ENCODE results near the gene NFU1. TPM values are rescaled to one million over a fixed set of nuclear protein-coding genes. Genes with fewer than 3 reads are reported as not detected.
"Not testable (repeated sequence)": the region's sequence is repeated elsewhere in the genome, so short reads cannot be mapped to it uniquely, and the experiment has no call there.

Gene NFU1
- total RNA-seq, 1 donor, result 34.0 TPM

DNA sequence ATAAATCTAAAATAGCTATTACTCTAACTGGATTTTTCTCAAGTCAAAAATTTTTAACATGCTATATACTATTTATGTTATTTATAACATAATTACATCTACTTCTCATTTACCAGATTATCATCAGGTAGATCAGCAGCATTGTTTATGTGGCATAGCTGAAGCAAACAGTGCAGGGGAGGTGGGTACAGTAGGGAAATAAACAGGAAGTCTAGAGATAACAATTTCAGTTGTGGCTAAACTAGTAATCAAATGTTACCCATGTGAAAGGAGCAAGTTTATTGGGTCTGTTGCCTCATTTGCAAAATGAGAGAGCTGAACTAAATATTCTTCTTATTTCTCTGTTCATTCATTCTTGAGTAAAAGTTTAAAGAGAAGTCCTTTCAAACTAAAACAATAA, 77.9 kb downstream of the NFU1 start:
- H3K4me3 ChIP-seq (ENCODE audit: insufficient read depth, low read length), result no peak overlapping the region
- no peaks in the 10 kb centered on the region for H3K4me1 ChIP-seq (ENCODE audit: insufficient read depth, low read length)
- no peaks in the 10 kb centered on the region for H3K9me3 ChIP-seq (ENCODE audit: low read depth, low read length)
- peaks cover 17% of the 10 kb centered on the region for H3K79me2 ChIP-seq (ENCODE audit: insufficient read depth, low read length)
- no peak overlapping the region for H3K27ac ChIP-seq (ENCODE audit: low read depth, low read length)
- TF ChIP-seq, protein P1, sequence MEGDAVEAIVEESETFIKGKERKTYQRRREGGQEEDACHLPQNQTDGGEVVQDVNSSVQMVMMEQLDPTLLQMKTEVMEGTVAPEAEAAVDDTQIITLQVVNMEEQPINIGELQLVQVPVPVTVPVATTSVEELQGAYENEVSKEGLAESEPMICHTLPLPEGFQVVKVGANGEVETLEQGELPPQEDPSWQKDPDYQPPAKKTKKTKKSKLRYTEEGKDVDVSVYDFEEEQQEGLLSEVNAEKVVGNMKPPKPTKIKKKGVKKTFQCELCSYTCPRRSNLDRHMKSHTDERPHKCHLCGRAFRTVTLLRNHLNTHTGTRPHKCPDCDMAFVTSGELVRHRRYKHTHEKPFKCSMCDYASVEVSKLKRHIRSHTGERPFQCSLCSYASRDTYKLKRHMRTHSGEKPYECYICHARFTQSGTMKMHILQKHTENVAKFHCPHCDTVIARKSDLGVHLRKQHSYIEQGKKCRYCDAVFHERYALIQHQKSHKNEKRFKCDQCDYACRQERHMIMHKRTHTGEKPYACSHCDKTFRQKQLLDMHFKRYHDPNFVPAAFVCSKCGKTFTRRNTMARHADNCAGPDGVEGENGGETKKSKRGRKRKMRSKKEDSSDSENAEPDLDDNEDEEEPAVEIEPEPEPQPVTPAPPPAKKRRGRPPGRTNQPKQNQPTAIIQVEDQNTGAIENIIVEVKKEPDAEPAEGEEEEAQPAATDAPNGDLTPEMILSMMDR (IDR thresholded peaks at IDR 0.05; ENCODE audit: extremely low read depth, low read depth, low read length), result no peak
- H3K27me3 ChIP-seq (ENCODE audit: insufficient read depth, low read length), result no peaks in the 10 kb centered on the region
- peaks cover 96% of the 10 kb centered on the region for H3K36me3 ChIP-seq (ENCODE audit: insufficient read depth, low read length)
- no peak overlapping the region for H2AFZ ChIP-seq (ENCODE audit: low read length)
- peaks cover 10% of the 10 kb centered on the region for H4K20me1 ChIP-seq (ENCODE audit: insufficient read depth, low read length)
- H3K4me2 ChIP-seq (ENCODE audit: insufficient read depth, low read length), result no peak overlapping the region
- no peak for DNase-seq (ENCODE audit: insufficient read length, low spot score, missing footprints)

DNA sequence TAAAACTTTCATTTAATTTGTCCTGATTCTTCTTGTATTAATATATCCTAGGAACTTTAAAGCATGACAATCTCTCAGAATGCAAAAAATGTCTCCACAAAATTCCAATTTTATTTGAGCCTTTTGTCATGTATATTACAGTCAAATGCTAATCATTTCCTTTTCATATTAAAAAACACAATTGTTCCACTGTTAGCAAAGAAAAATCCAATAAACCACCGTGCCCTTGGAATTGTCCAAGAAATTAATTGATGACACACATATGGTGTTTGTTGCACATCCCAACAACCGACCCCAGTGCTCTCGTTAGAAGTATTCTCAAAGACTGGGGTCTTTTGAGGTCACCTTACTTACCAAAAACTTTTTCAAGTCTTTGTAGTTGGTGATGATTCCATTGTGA, 78.3 kb downstream of the NFU1 start:
- no peaks in the 10 kb centered on the region for H3K4me1 ChIP-seq (ENCODE audit: insufficient read depth, low read length)
- H3K27ac ChIP-seq (ENCODE audit: low read depth, low read length), result no peak overlapping the region
- no peak overlapping the region for H3K4me3 ChIP-seq (ENCODE audit: insufficient read depth, low read length)
- TF ChIP-seq, protein P1 (IDR thresholded peaks at IDR 0.05; ENCODE audit: extremely low read depth, low read depth, low read length), result no peak
- H3K9me3 ChIP-seq (ENCODE audit: low read depth, low read length), result no peaks in the 10 kb centered on the region
- no peak overlapping the region for H3K4me2 ChIP-seq (ENCODE audit: insufficient read depth, low read length)
- peaks cover 98% of the 10 kb centered on the region for H3K36me3 ChIP-seq (ENCODE audit: insufficient read depth, low read length)
- H3K79me2 ChIP-seq (ENCODE audit: insufficient read depth, low read length), result peaks cover 20% of the 10 kb centered on the region
- H2AFZ ChIP-seq (ENCODE audit: low read length), result no peak overlapping the region
- H4K20me1 ChIP-seq (ENCODE audit: insufficient read depth, low read length), result peaks cover 10% of the 10 kb centered on the region
- H3K27me3 ChIP-seq (ENCODE audit: insufficient read depth, low read length), result no peaks in the 10 kb centered on the region
- no peak for DNase-seq (ENCODE audit: insufficient read length, low spot score, missing footprints)

DNA sequence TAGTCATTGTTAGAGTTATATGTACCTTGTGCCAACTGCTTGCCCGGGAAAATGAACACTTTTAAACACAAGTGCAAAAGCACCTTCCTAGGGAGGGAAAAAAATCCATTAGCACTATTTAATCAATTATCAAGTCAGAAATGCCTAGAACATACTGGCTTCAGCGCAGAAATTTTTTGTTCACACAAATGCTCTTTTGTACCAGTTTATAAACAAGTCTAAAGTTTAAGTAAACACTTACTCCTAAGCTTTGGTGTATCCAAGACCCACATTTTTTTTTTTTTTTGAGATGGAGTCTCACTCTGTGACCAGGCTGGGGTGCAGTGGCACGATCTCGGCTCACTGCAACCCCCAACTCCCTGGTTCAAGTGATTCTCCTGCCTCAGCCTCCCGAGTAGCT, 80.8 kb downstream of the NFU1 start:
- H2AFZ ChIP-seq (ENCODE audit: low read length), result no peak overlapping the region
- no peak overlapping the region for H3K4me2 ChIP-seq (ENCODE audit: insufficient read depth, low read length)
- no peaks in the 10 kb centered on the region for H3K27me3 ChIP-seq (ENCODE audit: insufficient read depth, low read length)
- TF ChIP-seq, protein P1 (IDR thresholded peaks at IDR 0.05; ENCODE audit: extremely low read depth, low read depth, low read length), result no peak
- DNase-seq (ENCODE audit: insufficient read length, low spot score, missing footprints), result no peak
- peaks cover 7% of the 10 kb centered on the region for H4K20me1 ChIP-seq (ENCODE audit: insufficient read depth, low read length)
- no peaks in the 10 kb centered on the region for H3K4me1 ChIP-seq (ENCODE audit: insufficient read depth, low read length)
- H3K79me2 ChIP-seq (ENCODE audit: insufficient read depth, low read length), result peaks cover 26% of the 10 kb centered on the region
- no peak overlapping the region for H3K27ac ChIP-seq (ENCODE audit: low read depth, low read length)
- H3K9me3 ChIP-seq (ENCODE audit: low read depth, low read length), result no peaks in the 10 kb centered on the region
- no peak overlapping the region for H3K4me3 ChIP-seq (ENCODE audit: insufficient read depth, low read length)
- H3K36me3 ChIP-seq (ENCODE audit: insufficient read depth, low read length), result peaks cover 96% of the 10 kb centered on the region

DNA sequence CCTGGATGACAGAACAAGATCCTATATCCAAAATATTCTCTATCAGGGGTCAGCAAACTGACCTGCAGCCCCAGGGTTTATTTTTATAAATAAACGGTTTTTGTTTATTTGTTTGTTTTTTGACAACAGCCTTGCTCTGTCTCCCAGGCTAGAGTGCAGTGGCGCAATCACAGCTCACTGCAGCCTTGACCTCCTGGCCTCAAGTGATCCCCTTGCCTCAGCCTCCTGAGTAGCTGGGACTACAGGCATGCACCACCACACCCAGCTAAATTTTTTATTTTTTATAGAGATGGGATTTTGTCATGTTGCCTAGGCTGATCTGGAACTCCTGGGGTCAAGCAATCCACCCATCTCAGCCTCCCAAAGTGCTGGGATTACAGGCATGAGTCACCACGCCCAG, 82.3 kb downstream of the NFU1 start:
- H2AFZ ChIP-seq (ENCODE audit: low read length); H3K4me3 ChIP-seq (ENCODE audit: insufficient read depth, low read length); H3K4me2 ChIP-seq (ENCODE audit: insufficient read depth, low read length); DNase-seq (ENCODE audit: insufficient read length, low spot score, missing footprints); H3K27ac ChIP-seq (ENCODE audit: low read depth, low read length); H3K4me1 ChIP-seq (ENCODE audit: insufficient read depth, low read length); H4K20me1 ChIP-seq (ENCODE audit: insufficient read depth, low read length); H3K9me3 ChIP-seq (ENCODE audit: low read depth, low read length); H3K27me3 ChIP-seq (ENCODE audit: insufficient read depth, low read length): not testable (repeated sequence)
- Histone ChIP-seq H3K79me2 (ENCODE audit: insufficient read depth, low read length) (peaks cover 30% of the 10 kb centered on the region), H3K36me3 (ENCODE audit: insufficient read depth, low read length) (peaks cover 95% of the 10 kb centered on the region)
